GF-D8 (cell line): Measurements from ENCODE around the gene TUFT1.

Source experiments
- DNase-seq: peaks from one replicate; lab custom pipeline; 2025; lab: John Stamatoyannopoulos, UW

TUFT1 gene, protein sequence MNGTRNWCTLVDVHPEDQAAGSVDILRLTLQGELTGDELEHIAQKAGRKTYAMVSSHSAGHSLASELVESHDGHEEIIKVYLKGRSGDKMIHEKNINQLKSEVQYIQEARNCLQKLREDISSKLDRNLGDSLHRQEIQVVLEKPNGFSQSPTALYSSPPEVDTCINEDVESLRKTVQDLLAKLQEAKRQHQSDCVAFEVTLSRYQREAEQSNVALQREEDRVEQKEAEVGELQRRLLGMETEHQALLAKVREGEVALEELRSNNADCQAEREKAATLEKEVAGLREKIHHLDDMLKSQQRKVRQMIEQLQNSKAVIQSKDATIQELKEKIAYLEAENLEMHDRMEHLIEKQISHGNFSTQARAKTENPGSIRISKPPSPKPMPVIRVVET

DNA sequence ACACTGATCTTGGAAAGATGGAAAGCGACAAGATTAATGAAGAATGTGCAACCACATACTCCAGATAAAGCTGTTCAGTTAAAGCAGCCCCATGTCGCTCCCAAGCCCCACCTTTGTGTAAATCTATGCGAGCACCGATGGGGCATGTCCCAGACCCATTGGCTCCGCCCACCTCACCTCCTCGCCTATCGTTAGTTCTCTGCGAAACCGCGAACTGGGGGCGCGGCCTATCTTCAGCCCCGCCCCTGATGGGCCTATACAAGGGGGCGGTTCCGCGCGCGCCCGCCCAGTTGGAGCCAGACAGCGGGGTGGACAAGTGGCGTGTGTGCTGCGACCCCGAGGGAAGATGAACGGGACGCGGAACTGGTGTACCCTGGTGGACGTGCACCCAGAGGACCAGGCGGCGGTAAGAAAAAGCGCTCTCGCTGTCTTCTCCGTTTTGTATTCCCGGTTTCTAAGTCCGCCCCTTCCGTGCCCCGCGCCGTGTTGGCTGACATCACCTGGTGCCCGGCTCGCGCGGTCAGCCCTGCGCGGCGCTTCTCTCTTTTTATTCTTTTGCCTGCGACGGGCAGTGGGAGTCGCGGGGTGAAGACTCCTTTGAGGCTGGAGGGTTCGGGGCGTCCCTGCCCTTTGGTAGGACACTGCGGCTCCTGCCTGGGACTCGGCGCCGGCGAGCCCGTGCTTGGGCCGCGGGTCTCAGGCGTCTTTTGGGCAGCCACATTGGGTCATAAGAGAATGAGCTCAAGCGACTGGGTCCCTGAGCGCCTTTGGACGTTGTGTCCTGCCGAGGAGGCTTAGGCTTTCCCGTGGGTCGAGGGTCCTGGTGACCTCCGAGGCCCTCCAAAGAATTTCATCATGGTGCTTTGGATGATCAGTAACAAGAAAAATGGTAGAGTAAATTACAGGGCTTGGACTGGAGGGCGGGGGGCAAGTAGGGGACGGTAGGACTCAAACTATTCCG lies at the start of gene TUFT1:
Gene TUFT1, plus strand, starts transcription at position 289 of the 961 bp plus-strand sequence. Its CDS starts 58 bp downstream, at position 347.
- no peak for DNase-seq

DNA sequence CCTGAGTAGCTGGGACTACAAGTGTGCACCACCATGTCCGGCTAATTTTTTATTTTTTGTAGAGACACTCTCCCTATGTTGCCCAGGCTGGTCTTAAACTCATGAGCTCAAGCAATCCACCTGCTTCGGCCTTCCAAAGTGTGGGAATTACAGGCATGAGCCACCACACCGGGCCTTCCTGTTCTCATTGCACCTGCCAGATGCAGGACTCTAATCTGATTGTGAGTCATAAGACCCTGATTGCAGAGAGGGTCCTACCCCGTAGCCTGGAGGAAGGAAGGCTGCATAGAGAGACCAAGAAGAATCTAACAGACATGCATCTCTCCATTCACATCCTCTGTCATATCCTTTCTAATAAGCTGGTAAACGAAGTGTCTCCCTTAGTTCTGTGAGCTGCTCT lies 48.5 kb upstream of the TUFT1 start:
- no peak for DNase-seq

DNA sequence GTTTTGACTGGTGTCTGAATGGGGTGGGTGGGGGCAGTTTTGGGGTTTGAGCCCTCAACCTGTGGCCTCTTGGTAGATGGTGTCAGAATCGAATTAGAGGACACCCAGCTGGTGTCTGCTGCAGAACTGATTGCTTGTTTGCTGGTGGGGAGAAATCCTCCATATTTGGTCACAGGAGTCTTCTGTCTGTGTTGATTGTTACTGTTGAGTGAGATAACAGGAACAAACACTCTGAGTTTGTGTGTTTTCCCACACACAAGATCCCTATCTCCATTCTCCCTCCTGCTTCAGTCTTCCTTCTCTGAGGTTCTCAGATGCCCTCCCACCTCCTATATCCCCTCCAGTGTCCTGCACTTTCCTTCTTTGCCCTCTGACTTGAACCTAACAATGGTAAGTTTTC lies 48.0 kb upstream of the TUFT1 start:
- DNase-seq: no peak

DNA sequence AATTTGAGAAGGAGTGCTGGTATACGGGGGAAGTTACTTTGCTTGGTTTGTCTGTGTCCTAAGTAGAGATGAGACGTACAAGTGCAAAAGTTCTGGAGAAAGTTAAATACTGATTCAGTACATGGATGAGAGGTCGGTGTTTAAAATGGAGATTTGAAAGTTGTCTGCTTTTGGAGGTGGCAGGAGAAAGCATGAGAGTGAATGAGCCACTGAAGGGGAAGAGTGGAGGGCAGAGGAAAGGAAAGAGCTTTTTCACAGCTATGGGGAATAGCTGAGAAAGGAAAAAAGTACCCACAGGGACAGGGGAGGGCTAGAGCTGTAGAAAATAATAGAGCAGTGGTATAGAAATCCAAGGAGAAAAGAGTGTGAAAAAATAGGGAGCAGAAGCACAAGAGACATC lies 47.1 kb upstream of the TUFT1 start:
- DNase-seq: no peak

DNA sequence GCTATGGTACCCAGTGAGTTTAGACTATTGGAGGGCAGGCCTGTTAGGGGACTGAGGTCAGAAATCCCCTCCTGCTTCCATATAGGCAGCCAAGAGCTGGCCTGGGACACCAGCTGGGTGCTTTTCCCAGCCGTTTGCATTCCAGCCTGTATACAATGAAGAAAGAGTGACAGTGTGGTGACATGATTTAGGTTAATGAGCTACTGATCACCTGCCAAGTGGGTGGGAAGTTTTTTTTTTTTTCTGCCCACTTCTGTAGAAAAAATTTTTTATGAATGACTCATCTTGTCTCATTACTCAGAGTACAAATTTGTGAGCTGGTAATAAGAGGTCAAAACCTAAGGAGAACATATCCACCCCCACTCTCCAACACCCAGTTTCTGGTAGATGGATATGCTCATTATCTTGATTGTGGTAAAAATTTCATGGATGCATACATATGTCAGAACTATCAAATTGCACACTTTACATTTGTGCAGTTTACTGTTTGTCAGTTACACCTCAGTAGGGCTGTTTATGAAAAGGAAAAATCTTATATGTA lies 45.3 kb upstream of the TUFT1 start:
- DNase-seq: no peak

DNA sequence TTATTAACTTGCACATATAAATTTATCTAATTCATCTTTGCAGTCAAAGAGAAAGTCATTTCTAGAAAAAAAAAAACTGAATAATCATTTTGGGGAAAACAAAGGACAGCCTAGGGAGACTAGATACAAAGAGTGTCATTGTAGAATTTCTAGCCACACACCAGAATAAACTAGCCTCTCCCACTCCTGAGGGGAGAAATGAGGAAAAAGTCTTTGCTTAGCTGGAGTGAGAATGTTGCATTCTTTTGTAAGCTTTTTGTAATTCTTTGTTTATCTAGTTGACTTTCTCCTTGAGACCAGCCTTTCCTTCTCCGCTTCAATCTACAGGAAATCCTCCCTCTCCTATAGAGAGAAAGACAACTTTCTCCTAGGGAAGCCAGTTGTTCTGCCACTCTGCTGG lies 44.8 kb upstream of the TUFT1 start:
- no peak for DNase-seq

DNA sequence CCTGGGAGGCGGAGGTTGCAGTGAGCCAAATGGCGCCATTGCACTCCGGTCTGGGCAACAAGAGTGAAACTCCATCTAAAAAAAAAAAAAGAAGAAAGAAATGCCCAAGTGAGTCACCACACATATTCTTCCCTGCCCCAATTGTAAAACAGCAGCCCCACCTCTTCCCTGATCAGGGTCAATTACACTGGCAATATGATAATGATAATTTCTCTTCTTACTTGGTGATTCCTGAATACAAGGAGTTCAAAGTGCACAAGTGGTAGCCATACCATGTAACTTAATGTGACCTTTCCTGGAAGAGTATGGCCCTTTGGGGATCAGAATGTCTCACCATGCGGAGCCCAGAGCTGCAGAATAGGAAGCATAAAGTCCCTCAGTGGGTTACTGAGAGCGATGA lies 40.7 kb upstream of the TUFT1 start:
- no peak for DNase-seq

DNA sequence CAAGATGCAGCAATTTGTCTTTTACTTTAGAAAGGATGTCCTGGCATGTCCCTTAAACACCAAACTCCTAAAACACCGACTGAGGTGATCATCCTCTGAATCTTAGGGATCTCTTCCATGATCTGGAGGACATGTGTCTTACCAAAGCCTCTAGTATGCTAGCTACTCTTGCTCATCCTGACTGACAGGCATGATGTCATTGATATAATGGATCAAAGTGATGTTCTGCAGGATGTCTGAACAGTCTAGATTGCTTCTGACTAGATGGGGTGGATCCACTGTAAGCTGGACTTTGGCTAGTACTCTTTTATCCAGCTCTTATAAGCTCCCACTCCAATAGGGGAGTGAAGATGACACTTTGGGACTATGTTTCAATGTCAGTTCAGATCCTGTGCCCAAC lies 40.2 kb upstream of the TUFT1 start:
- no peak for DNase-seq

DNA sequence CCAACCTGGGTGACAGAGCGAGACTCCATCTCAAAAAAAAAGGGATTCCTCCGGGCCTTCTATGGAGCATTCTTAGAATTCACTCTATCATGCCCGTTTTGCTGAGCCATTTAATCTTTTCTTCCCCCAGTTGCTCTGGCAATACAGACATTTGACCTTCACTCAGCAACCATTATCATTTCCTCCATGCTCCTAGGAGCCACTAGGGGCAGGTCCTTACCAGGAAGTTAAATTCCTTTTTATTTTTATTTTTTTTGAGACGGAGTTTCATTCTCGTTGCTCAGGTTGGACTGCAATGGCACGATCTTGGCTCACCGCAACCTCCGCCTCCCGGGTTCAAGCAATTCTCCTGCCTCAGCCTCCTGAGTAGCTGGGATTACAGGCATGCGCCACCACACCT lies 38.6 kb upstream of the TUFT1 start:
- no peak for DNase-seq

DNA sequence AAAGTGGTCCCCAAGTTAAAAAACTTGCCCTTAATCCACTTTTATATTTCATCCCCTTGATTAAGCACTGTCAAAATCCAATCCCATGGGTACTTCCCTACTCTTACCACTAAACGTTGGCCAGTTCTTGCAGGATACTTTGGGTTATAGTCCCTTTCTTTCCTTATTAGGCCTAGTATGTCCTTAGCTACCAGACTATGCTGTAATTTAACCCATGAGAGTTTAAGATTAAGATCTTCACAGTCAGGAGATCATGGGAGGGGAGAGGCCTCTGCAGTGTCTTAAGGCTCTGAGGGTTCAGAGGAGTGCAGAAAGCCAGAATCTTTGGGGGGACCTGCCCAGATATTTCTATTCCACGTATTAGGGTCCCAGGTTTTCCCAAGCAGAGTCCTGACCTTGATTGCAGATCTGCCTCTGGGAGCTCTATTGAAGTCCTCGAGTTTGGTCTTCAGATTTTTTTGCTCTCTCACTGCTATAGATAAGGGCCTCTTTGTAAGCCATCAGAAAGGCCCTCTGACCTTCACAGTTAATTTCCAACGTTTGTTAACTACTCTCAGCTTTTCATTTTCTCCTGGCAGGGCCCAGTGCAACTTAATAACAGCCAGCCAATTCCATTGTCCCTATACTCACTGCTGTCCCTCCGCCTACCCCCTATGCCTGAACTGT lies 37.9 kb upstream of the TUFT1 start:
- no peak for DNase-seq

DNA sequence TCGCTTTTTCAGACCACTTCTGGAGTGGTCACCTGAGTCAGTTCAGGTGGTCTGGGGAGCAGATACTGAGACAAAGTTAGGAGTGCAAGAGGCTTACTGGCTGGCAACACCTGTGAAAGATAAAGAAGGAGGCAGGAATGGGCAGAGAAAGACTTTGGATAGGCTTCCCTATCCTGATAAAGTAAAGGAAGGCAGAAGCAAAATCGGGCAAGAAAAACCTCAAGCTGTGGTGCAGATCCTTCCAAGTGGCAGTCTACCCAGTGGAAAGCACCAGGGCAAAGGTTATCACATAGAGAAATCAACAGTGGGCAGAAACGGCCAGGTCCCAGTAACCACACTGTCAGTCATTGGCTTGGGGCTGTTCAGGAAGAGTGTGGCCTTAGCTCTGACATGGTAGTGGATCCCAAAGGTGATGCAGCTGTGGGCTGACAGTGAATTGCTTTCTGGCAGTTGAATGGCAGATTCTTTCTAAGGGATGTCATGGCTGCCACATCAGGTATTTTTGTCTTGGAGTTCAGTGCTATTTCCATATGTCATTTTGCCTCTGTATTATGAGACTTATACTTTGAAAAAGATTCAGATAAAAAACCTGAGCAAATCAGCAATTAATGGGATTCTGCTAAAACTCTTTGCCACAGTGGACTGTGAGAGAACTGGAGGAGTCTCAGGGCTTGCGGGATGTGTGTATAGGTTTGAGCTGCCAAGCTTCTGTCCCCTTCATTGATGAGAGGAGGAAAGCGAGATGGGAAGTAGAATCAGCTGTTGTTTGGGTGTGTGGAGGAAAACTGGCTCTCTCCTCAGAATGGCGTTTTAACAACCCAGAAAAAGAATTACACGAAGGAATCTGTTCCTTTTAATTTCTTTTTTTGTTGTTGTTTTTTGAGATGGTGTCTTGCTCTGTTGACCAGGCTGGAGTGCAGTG lies 37.0 kb upstream of the TUFT1 start:
- no peak for DNase-seq

DNA sequence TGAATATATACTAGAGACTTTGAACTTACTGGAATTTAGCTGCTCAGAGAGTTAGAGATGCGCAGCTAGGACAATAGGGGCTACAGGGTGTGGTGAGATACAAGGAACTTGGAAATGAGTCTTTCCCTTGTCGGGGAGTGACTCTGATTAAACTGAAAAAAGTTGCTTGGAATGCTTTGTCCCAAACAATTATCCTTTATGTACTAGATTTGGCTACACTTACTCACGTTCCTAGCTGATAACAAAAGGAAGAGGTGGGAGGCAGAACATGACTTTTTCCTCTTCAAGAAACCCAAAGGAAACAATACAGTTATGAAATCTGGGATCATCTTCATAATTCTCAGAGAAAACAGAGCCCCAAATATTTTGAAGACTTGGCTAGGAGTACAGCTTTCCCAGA lies 35.9 kb upstream of the TUFT1 start:
- DNase-seq: no peak

DNA sequence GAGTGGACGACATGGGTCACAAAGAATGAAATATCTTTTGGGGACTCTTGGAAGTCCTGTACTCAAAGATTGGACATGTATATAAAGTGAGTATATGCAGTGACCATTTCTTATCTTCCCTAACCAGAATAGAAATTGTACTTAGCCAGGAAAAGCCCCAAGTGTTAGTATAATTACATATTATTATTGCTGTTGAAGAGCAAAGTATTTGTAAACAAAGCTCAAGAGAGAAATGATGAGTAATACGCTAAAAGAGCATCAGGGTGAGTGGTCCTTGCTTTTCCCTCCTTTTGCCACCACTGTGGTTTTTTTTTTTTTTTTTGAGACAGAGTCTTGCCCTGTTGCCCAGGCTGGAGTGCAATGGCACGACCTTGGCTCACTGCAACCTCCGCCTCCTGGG lies 35.4 kb upstream of the TUFT1 start:
- DNase-seq: no peak

DNA sequence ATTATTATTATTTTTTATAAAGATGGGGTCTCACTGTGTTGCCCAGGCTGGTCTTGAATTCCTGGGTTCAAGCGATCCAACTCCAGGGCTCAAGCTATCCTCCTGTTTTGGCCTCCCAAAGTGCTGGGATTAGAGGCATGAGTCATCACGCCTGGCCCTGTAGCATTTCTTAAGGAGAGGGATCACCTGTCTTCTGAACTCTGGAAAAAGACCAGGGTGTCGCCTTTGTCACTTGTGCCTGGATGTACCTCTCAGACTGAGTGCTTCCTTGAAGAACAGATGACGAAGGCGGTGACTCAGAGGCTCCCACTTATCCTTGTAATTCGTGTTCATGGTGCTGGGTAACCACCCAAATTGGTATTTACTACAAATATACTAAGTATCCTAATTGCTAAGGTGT lies 31.3 kb upstream of the TUFT1 start:
- no peak for DNase-seq

DNA sequence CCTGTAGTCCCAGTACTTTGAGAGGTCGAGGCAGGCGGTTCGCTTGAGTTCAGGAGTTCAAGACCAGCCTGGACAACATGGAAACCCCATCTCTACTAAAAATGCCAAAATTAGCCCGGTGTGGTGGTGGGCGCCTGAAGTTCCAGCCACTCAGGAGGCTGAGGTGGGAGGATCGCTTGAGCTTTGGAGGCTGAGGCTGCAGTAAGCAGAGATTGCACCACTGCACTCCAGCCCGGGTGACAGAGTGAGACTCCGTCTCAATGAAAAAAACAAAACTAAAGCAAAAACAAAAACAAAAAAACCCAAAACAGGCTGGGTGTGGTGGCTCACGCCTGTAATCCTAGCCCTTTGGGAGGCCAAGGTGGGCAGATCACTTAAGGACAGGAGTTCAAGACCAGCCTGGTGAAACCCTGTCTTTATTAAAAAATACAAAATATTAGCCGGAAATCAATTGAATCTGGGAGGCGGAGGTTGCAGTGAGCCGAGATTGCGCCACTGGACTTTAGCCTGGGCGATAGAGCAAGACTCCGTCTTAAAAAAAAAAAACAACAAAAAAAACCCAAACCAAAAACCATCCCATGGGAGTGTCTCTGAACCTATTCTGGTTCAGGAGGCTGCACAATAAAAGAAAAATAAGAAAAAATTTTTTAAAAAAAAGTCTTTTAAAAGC lies 30.6 kb upstream of the TUFT1 start:
- DNase-seq: no peak

DNA sequence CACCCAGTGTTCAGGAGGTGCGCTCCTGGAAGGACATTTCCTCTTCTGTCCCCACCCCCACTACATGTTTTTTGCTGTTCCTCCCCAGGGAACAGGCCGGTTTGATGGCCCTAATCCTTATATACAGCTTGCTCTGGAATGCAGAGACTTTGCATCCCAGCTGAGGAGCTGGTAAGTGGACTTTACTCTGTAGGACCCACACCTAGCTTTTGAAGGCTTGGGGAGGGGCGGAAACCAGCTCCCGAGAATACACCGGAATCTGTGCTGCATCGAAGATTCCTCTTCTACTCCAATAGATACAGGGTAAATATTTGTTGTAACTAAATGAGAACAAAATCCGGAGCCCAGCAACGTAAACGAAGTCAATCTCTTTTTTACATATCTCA lies 30.1 kb upstream of the TUFT1 start:
- DNase-seq: no peak

DNA sequence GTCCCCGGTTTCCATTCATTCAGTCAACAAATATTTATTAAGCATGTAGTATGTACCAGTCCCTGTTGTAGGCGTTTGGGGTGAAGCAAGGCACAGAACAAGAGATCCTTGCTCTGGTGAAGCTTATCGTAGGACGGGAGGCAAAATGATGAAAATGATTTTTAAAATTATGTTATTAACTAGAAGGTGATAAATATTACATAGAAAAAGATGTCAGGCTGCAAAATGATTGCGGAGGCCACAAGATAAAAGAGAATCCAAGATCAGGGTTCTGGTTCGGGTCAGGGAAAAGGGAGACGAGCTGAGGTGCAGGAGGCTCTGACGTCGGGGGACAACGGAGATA lies 29.5 kb upstream of the TUFT1 start:
- no peak for DNase-seq

DNA sequence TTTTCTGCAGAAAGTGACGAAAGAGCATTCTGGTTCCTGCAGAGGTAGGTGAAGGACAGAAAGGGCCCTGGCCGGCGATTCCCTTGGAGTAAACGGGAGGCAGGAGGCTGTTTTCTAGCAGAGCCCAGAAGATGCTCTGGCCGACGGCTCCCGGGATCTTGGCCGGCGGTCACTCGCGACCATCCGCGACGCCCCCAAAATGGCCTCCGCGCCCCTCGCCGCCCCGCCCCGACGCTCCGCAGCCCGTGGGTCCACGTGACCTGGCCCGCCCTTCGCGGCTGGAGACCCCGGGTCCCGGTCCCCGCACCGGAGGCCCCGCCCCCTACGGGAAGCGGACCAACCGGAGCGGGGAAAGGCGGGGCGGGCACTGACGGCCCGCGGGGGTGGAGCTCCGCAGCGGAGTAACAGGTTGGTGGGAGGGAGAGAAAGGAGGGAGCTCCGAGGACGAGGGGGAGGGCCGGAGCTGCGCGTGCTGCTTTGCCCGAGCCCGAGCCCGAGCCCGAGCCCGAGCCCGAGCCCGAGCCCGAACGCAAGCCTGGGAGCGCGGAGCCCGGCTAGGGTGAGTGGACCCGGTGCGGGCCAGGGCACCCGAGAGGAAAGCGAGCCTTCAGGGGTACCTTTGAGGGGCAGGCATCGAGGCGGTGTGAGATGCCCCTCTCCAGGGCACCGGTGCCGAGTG lies 29.0 kb upstream of the TUFT1 start, which contains the start of gene CGN:
Gene CGN, plus strand, starts transcription at position 431 of the 679 bp plus-strand sequence. CDS start 7,133 bp downstream, outside the sequence.
- no peak for DNase-seq

DNA sequence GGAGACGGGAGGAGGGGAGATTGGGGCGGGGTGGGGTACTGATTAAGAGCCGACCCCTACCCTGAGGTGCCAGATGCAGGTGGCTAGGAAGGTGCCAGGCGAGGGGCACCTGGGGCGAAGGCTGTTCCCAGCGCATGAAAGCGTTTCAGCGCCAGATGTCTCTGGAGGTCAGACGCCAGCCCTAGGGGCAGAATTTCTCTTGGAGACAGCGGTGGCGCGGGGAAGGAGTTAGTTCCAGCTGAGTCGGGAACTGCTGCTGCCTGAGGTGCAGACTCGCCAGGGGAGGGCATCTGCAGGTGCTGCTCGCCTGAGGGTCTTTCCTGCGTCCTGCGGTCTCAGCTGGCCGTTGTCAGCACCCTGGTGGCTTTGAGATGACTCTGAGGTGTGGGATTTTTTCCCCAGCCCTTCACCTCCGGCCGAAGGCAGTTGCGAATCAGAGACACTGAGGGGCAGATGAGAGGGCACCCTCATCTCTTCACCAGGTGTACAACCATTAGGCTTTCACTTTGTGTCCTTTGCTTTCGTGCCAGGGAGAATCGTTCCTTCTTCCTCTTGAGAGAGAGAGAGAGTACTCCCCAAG lies 28.4 kb upstream of the TUFT1 start:
- DNase-seq: no peak

DNA sequence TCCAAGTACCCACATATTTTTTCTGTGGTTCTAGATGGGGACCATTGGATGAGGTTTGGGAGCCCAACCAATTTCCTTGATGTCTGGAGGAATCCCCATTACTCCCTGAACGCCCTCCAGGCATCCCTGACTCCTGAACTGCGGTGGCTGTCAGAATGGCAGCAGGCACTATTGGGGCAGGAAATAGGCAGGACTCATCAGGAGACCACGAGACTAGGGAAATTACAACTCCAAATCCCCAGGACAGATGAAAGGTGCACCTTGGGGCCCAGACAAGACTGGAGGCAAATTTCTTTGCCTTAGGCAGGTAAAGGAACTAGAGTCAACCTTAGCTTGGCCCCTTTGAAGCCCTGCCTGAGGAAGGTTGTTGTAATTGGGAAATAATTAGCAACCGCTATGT lies 27.8 kb upstream of the TUFT1 start:
- DNase-seq: no peak
